ENCODE data around the gene TRAF1.

TRAF1 gene

GRCh38 chr9:120923620-120924328, 2.8 kb downstream of the TRAF1 start:
- no peak for DNase-seq (ENCODE audit: low read depth)

- no peak for DNase-seq (ENCODE audit: low read depth)
These were observed 4.0 kb downstream of the TRAF1 start for GRCh38 chr9:120922404-120923195.

- DNase-seq (ENCODE audit: low read depth), result no peak
These were observed 4.9 kb downstream of the TRAF1 start for GRCh38 chr9:120921661-120922181.

GRCh38 chr9:120920806-120921178, 5.8 kb downstream of the TRAF1 start:
- no peak for DNase-seq (ENCODE audit: low read depth)

GRCh38 chr9:120919843-120920805, 6.5 kb downstream of the TRAF1 start:
- DNase-seq (ENCODE audit: low read depth), result no peak

GRCh38 chr9:120918931-120919842, 7.4 kb downstream of the TRAF1 start:
- DNase-seq (ENCODE audit: low read depth), result no peak

GRCh38 chr9:120917929-120918762, 8.4 kb downstream of the TRAF1 start:
- no peak for DNase-seq (ENCODE audit: low read depth)

GRCh38 chr9:120916991-120917880, 9.4 kb downstream of the TRAF1 start:
- DNase-seq (ENCODE audit: low read depth), result no peak

GRCh38 chr9:120916588-120916987, 10.0 kb downstream of the TRAF1 start:
- no peak for DNase-seq (ENCODE audit: low read depth)

GRCh38 chr9:120915854-120916470, 10.6 kb downstream of the TRAF1 start:
- DNase-seq (ENCODE audit: low read depth), result no peak

- no peak for DNase-seq (ENCODE audit: low read depth)
These were observed 11.6 kb downstream of the TRAF1 start for GRCh38 chr9:120914953-120915352.

- DNase-seq (ENCODE audit: low read depth), result no peak
These were observed 12.2 kb downstream of the TRAF1 start for GRCh38 chr9:120914396-120914795.

GRCh38 chr9:120913647-120914264, 12.8 kb downstream of the TRAF1 start:
- DNase-seq (ENCODE audit: low read depth), result no peak

- DNase-seq (ENCODE audit: low read depth), result no peak
These were observed 13.5 kb downstream of the TRAF1 start for GRCh38 chr9:120912958-120913646.

- DNase-seq (ENCODE audit: low read depth), result no peak
These were observed 15.2 kb downstream of the TRAF1 start for GRCh38 chr9:120911295-120911837.

GRCh38 chr9:120910643-120911042, 16.0 kb downstream of the TRAF1 start:
- no peak for DNase-seq (ENCODE audit: low read depth)

- no peak for DNase-seq (ENCODE audit: low read depth)
These were observed 16.7 kb downstream of the TRAF1 start for GRCh38 chr9:120909904-120910303.

All from CMK (cell line).